Measurements from ENCODE around the gene RCBTB2.

RCBTB2 gene

GRCh38 chr13:48528720-48529119, 4.2 kb downstream of the RCBTB2 start:
- DNase-seq = no peak

GRCh38 chr13:48527955-48528354, 4.9 kb downstream of the RCBTB2 start:
- no peak for DNase-seq

GRCh38 chr13:48526286-48526685, 6.6 kb downstream of the RCBTB2 start:
- no peak for DNase-seq

- no peak for DNase-seq
Measured at GRCh38 chr13:48518083-48518482, 14.8 kb downstream of the RCBTB2 start.

- DNase-seq = no peak
Measured at GRCh38 chr13:48515732-48516131, 17.1 kb downstream of the RCBTB2 start.

GRCh38 chr13:48514793-48515192, 18.1 kb downstream of the RCBTB2 start:
- no peak for DNase-seq

- DNase-seq = no peak
Measured at GRCh38 chr13:48511621-48512230, 21.2 kb downstream of the RCBTB2 start.

GRCh38 chr13:48510698-48511097, 22.2 kb downstream of the RCBTB2 start:
- DNase-seq = no peak

GRCh38 chr13:48508011-48508410, 24.9 kb downstream of the RCBTB2 start:
- DNase-seq = no peak

- no peak for DNase-seq
Measured at GRCh38 chr13:48507021-48507420, 25.9 kb downstream of the RCBTB2 start.

GRCh38 chr13:48506092-48506701, 26.7 kb downstream of the RCBTB2 start:
- no peak for DNase-seq

GRCh38 chr13:48505597-48506091, 27.2 kb downstream of the RCBTB2 start:
- no peak for DNase-seq

GRCh38 chr13:48505012-48505411, 27.9 kb downstream of the RCBTB2 start:
- no peak for DNase-seq

GRCh38 chr13:48504606-48505005, 28.3 kb downstream of the RCBTB2 start:
- no peak for DNase-seq

GRCh38 chr13:48502601-48503319, 30.1 kb downstream of the RCBTB2 start:
- no peak for DNase-seq

- DNase-seq = no peak
Measured at GRCh38 chr13:48501705-48502104, 31.2 kb downstream of the RCBTB2 start.

- no peak for DNase-seq
Measured at GRCh38 chr13:48500652-48501197, 32.2 kb downstream of the RCBTB2 start.

- DNase-seq = no peak
Measured at GRCh38 chr13:48497669-48498068, 35.2 kb downstream of the RCBTB2 start.

GRCh38 chr13:48496271-48497161, 36.4 kb downstream of the RCBTB2 start:
- no peak for DNase-seq

- DNase-seq = no peak
Measured at GRCh38 chr13:48494874-48495273, 38.0 kb downstream of the RCBTB2 start.

- no peak for DNase-seq
Measured at GRCh38 chr13:48493851-48494250, 39.0 kb downstream of the RCBTB2 start.

- no peak for DNase-seq
Measured at GRCh38 chr13:48493066-48493765, 39.7 kb downstream of the RCBTB2 start.
